CD14-positive monocyte (primary cell): Measurements from ENCODE around the gene CPHXL2. TPM values are rescaled to one million over a fixed set of nuclear protein-coding genes. Genes with fewer than 3 reads are reported as not detected.
A peak's percentile ranks its signal among the peaks of the same experiment; 100 is the strongest.

ENCODE experiments used
- DNase-seq, 3 donors: peaks; one replicate each; pipeline ENCODE4 v3.0.0-alpha.2; 2011 to 2022
- H2AFZ ChIP-seq: 2 replicates; pipeline ENCODE4 v1.6.0; 2012; ENCODE audit warnings: mild to moderate bottlenecking, low read depth, low read length, inconsistent platforms; ENCODE audit not compliant: insufficient read depth, poor library complexity, severe bottlenecking
- H3K27ac ChIP-seq, 2 donors: 1 replicate in 1 of 2; 2 replicates in 1 of 2; pipeline ENCODE4 v1.5.1; 2012 to 2013; ENCODE audit warnings: low read length in 2 of 2, control low read depth in 1 of 2, inconsistent platforms in 1 of 2, low read depth in 1 of 2, mild to moderate bottlenecking in 1 of 2
- H3K27me3 ChIP-seq, 2 donors: one replicate each; pipeline versions ENCODE4 v1.6.0 to v1.6.1; 2011 to 2013; ENCODE audit warnings: low read length in 2 of 2; ENCODE audit not compliant: control insufficient read depth in 2 of 2, insufficient read depth in 2 of 2
- H3K36me3 ChIP-seq, 2 donors: replicated peaks in 1 of 2; 1 replicate in 1 of 2; 2 replicates in 1 of 2; pipeline versions ENCODE4 v1.5.1 to v1.6.1; 2012 to 2013; ENCODE audit warnings: low read length in 2 of 2, control low read depth in 1 of 2, inconsistent platforms in 1 of 2, mild to moderate bottlenecking in 1 of 2; ENCODE audit not compliant: insufficient read depth in 2 of 2, control insufficient read depth in 1 of 2
- H3K4me1 ChIP-seq, 2 donors: 1 replicate in 1 of 2; 2 replicates in 1 of 2; pipeline versions ENCODE4 v1.5.1 to v1.6.1; 2012 to 2013; ENCODE audit warnings: low read length in 2 of 2, control low read depth in 1 of 2, inconsistent platforms in 1 of 2, mild to moderate bottlenecking in 1 of 2, moderate library complexity in 1 of 2; ENCODE audit not compliant: insufficient read depth in 2 of 2, control insufficient read depth in 1 of 2
- H3K4me2 ChIP-seq: replicated peaks from 2 replicates; pipeline ENCODE3; 2012; ENCODE audit warnings: low read length, moderate library complexity, mild to moderate bottlenecking; ENCODE audit not compliant: poor library complexity, severe bottlenecking; ENCODE audit errors: extremely low read depth
- H3K4me3 ChIP-seq, 3 experiments: fragments of 200-600 bp in 1 of 3; sonication (generic) in 1 of 3; replicated peaks in 1 of 3; 1 replicate in 2 of 3; 2 replicates in 1 of 3; pipeline ENCODE4 v1.5.1; 2011 to 2013; ENCODE audit warnings: low read length in 3 of 3, mild to moderate bottlenecking in 3 of 3, control low read depth in 2 of 3, low read depth in 2 of 3, inconsistent platforms in 1 of 3, moderate library complexity in 1 of 3
- H3K79me2 ChIP-seq: 2 replicates; pipeline ENCODE4 v1.6.0; 2012; ENCODE audit warnings: mild to moderate bottlenecking, control low read depth, inconsistent platforms, low read length, moderate library complexity; ENCODE audit not compliant: insufficient read depth
- H3K9ac ChIP-seq: 2 replicates; pipeline ENCODE4 v1.6.0; 2017; ENCODE audit warnings: low read length, mild to moderate bottlenecking; ENCODE audit not compliant: insufficient read depth, poor library complexity, severe bottlenecking
- H3K9me3 ChIP-seq, 2 donors: replicated peaks in 1 of 2; 1 replicate in 1 of 2; 2 replicates in 1 of 2; pipeline versions ENCODE4 v1.5.1 to v1.6.1; 2012 to 2013; ENCODE audit warnings: low read length in 2 of 2, control low read depth in 1 of 2; ENCODE audit not compliant: control insufficient read depth in 1 of 2, insufficient read depth in 1 of 2
- H4K20me1 ChIP-seq: 2 replicates; pipeline ENCODE4 v1.6.0; 2012; ENCODE audit warnings: mild to moderate bottlenecking, low read length, control low read depth, moderate library complexity; ENCODE audit not compliant: insufficient read depth
- H3K27ac Mint-ChIP-seq, 7 donors: one replicate each; pipeline ENCODE4 v1.8.0; 2020; ENCODE audit warnings: mild to moderate bottlenecking in 7 of 7, mixed read lengths in 7 of 7, moderate library complexity in 6 of 7, inconsistent platforms in 2 of 7
- H3K27me3 Mint-ChIP-seq, 3 donors: one replicate each; pipeline ENCODE4 v1.8.0; 2021 to 2022; ENCODE audit warnings: low read depth in 3 of 3, mild to moderate bottlenecking in 3 of 3, mixed read lengths in 3 of 3, moderate library complexity in 3 of 3, inconsistent platforms in 1 of 3
- H3K36me3 Mint-ChIP-seq, 2 donors: one replicate each; pipeline ENCODE4 v1.8.0; 2020; ENCODE audit warnings: mixed read lengths in 2 of 2, inconsistent platforms in 1 of 2, mild to moderate bottlenecking in 1 of 2
- H3K4me1 Mint-ChIP-seq: one replicate; pipeline ENCODE4 v1.8.0; 2020; ENCODE audit warnings: mild to moderate bottlenecking, mixed read lengths
- H3K4me3 Mint-ChIP-seq, 2 donors: one replicate each; pipeline ENCODE4 v1.8.0; 2020; ENCODE audit warnings: mild to moderate bottlenecking in 2 of 2, mixed read lengths in 2 of 2, moderate library complexity in 1 of 2
- H3K9me3 Mint-ChIP-seq, 7 donors: one replicate each; pipeline ENCODE4 v1.8.0; 2020 to 2022; ENCODE audit warnings: mixed read lengths in 7 of 7, mild to moderate bottlenecking in 6 of 7, moderate library complexity in 6 of 7, inconsistent platforms in 2 of 7
- WGBS: methylation state at CpG from one replicate; pipeline ENCODE4 v1.1.5; 2013; ENCODE audit warnings: missing lambda C conversion rate; ENCODE audit not compliant: insufficient coverage; 5-methylcytosine and 5-hydroxymethylcytosine counted together
- intact Hi-C, 2 donors: fragments of 100-400 bp; cut with micrococcal nuclease; formaldehyde crosslinking; loops; one replicate each; pipeline versions ENCODE4 v1.15.0 to v1.15.1; 2023
- polyA plus RNA-seq, 3 donors: library from polyadenylated mRNA; depleted of rRNA in 1 of 3; unstranded in 2 of 3; stranded (reverse) in 1 of 3; fragments of 300-500 nt in 2 of 3; fragments of >200 nt in 1 of 3; fragmentation: Illumina TruSeq in 2 of 3; gene quantifications; 1 replicate in 2 of 3; 2 replicates in 1 of 3; pipeline ENCODE4 v1.2.3, GENCODE V29; 2012 to 2021
- TF ChIP-seq, protein P1 (sequence below): fragments of 200-600 bp; IDR thresholded peaks from one replicate; pipeline ENCODE4 v1.8.0; 2022; ENCODE audit warnings: antibody characterized with exemption, mild to moderate bottlenecking

Gene CPHXL2
- polyA plus RNA-seq, 3 donors, result not detected

DNA sequence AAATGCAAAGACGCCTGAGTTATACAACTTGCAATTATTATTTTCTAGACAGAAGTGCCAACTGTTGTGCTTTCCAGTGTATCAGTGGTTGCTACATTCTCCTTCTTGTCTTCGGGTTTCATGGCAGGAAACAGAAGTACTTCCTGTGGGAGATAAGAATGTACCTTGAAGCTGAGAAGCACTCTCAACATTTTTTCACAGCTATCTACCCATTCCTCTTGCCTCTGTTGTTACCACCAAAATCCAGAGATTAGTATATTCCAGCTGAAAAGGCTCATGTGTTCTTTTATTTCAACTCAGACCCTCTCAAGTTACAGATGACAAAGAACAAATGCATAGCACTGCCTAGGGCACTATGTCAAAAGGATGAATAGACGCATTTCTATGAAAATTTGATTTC is 49.0 kb downstream of the CPHXL2 start:
- no peak for DNase-seq
- Mint-ChIP-seq H3K9me3 (no peaks in the 10 kb centered on the region), H3K4me1 (peaks cover 7% of the 10 kb centered on the region), H3K27me3 (no peaks in the 10 kb centered on the region), H3K36me3 (peaks cover 70 to 73% of the 10 kb centered on the region in 2 donors), H3K27ac (peak overlapping the region in 2 of 7 donors; percentile 20 to 65), H3K4me3 (no peak overlapping the region)
- H3K36me3 ChIP-seq, result peaks cover 62 to 77% of the 10 kb centered on the region in 2 donors
- no peak overlapping the region for H2AFZ ChIP-seq
- peaks cover 2% of the 10 kb centered on the region for H3K79me2 ChIP-seq
- no peak overlapping the region for H3K4me2 ChIP-seq
- no peaks in the 10 kb centered on the region for H3K27me3 ChIP-seq
- no peak overlapping the region for H3K9ac ChIP-seq
- intact Hi-C loops, result loop anchor here (10.0 kb wide), 2 partner anchors 163 to 193 kb away; partner anchors contain the start of genes TMEM170A (in 2 of the 2) and CFDP1 (in 1 of the 2)
- H4K20me1 ChIP-seq, result no peaks in the 10 kb centered on the region
- no peak overlapping the region for H3K27ac ChIP-seq
- WGBS, result no CpG with 5 or more reads among the region's 3 CpGs
- H3K4me3 ChIP-seq, result no peak overlapping the region
- TF ChIP-seq, protein P1, sequence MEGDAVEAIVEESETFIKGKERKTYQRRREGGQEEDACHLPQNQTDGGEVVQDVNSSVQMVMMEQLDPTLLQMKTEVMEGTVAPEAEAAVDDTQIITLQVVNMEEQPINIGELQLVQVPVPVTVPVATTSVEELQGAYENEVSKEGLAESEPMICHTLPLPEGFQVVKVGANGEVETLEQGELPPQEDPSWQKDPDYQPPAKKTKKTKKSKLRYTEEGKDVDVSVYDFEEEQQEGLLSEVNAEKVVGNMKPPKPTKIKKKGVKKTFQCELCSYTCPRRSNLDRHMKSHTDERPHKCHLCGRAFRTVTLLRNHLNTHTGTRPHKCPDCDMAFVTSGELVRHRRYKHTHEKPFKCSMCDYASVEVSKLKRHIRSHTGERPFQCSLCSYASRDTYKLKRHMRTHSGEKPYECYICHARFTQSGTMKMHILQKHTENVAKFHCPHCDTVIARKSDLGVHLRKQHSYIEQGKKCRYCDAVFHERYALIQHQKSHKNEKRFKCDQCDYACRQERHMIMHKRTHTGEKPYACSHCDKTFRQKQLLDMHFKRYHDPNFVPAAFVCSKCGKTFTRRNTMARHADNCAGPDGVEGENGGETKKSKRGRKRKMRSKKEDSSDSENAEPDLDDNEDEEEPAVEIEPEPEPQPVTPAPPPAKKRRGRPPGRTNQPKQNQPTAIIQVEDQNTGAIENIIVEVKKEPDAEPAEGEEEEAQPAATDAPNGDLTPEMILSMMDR, result no peak
- peaks cover under 1 to 4% of the 10 kb centered on the region in 2 donors for H3K4me1 ChIP-seq
- no peaks in the 10 kb centered on the region for H3K9me3 ChIP-seq

DNA sequence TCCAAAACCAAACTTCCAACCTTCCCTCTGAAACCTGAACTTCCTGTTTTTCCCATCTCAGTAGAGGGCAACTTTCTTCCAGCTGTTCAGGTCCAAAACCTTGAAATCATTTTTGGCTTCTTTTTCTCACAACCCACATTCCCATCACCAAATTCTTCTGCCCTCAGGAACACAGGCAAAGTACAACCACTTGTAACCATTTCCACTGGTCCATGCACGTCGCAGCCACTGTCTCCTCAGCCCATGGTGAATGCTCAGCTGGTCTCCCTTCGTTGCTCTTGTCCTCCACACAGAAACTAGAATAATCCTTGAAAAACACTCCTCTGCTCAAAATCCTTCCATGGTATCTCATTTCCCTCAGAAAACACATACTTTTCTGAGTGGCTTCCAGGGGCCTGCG is 50.0 kb downstream of the CPHXL2 start:
- no peak for DNase-seq
- Histone ChIP-seq H3K36me3 (peaks cover 53 to 66% of the 10 kb centered on the region in 2 donors), H2AFZ (no peak overlapping the region), H3K27ac (no peak overlapping the region), H3K27me3 (no peaks in the 10 kb centered on the region), H3K79me2 (peaks cover 12% of the 10 kb centered on the region), H3K9ac (no peak overlapping the region), H4K20me1 (no peaks in the 10 kb centered on the region), H3K9me3 (no peaks in the 10 kb centered on the region), H3K4me1 (peaks cover 11 to 12% of the 10 kb centered on the region in 2 donors), H3K4me2 (no peak overlapping the region), H3K4me3 (no peak overlapping the region)
- TF ChIP-seq, protein P1, result no peak
- Mint-ChIP-seq H3K4me3 (no peak overlapping the region), H3K36me3 (peaks cover 62 to 63% of the 10 kb centered on the region in 2 donors), H3K27ac (peak overlapping the region in 3 of 7 donors; percentile 4 to 42 (median 14)), H3K9me3 (no peaks in the 10 kb centered on the region), H3K27me3 (no peaks in the 10 kb centered on the region), H3K4me1 (peaks cover 16% of the 10 kb centered on the region)
- intact Hi-C loops, result loop anchor here (10.0 kb wide), 2 partner anchors 162 to 192 kb away; partner anchors contain the start of genes TMEM170A (in 2 of the 2) and CFDP1 (in 1 of the 2)
- 95% methylated on average over 4 of the region's 4 CpGs for WGBS
